Upper lobe of left lung (tissue), 4 donors: ENCODE measurements around the gene HEXA.

Experiments used
- EP300 ChIP-seq, 4 donors: sonication (generic); formaldehyde crosslinking; IDR thresholded peaks; one replicate each; pipeline ENCODE4 v1.5.1; 2017; ENCODE audit warnings: antibody characterized with exemption in 4 of 4, control low read depth in 2 of 4
- POLR2A ChIP-seq, 4 donors: fragments of 450-650 bp; IDR thresholded peaks; one replicate each; pipeline ENCODE4 v1.5.1; 2016 to 2017; ENCODE audit warnings: antibody characterized with exemption in 4 of 4, mild to moderate bottlenecking in 2 of 4
- POLR2AphosphoS5 ChIP-seq, 2 donors: sonication (generic); formaldehyde crosslinking; IDR thresholded peaks; one replicate each; pipeline ENCODE4 v1.5.1; 2017; ENCODE audit warnings: antibody characterized with exemption in 2 of 2
- TF ChIP-seq, protein P1 (sequence below), 6 experiments: fragments of 450-650 bp in 4 of 6; fragments of 200-600 bp in 2 of 6; sonication (generic) in 2 of 6; IDR thresholded peaks; one replicate each; pipeline ENCODE4 v1.5.1; 2016 to 2019; ENCODE audit warnings: antibody characterized with exemption in 6 of 6

DNA sequence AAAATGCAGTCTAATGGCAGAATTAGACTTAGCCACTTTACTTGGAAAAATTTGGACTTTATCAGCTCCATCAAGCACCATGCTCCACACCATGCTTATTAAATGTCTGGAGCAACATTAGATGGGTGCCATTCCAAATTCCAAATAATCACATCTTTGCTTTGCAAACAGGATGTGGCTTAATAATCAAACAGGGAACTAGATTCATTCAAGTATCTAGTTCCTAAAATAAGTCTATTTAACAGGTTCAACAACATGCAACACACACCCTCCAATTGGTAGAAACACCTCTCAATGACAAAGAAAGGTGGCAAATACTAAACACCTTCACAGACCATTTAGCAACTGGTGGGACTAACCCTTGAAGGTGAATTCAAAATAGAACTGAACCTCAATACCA, 3.5 kb downstream of the HEXA start:
- TF ChIP-seq, protein P1, sequence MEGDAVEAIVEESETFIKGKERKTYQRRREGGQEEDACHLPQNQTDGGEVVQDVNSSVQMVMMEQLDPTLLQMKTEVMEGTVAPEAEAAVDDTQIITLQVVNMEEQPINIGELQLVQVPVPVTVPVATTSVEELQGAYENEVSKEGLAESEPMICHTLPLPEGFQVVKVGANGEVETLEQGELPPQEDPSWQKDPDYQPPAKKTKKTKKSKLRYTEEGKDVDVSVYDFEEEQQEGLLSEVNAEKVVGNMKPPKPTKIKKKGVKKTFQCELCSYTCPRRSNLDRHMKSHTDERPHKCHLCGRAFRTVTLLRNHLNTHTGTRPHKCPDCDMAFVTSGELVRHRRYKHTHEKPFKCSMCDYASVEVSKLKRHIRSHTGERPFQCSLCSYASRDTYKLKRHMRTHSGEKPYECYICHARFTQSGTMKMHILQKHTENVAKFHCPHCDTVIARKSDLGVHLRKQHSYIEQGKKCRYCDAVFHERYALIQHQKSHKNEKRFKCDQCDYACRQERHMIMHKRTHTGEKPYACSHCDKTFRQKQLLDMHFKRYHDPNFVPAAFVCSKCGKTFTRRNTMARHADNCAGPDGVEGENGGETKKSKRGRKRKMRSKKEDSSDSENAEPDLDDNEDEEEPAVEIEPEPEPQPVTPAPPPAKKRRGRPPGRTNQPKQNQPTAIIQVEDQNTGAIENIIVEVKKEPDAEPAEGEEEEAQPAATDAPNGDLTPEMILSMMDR (IDR thresholded peaks at IDR 0.05): no peak
- no peak for TF ChIP-seq POLR2A (IDR thresholded peaks at IDR 0.05)
- no peak for TF ChIP-seq POLR2AphosphoS5 (IDR thresholded peaks at IDR 0.05)
- no peak for TF ChIP-seq EP300 (IDR thresholded peaks at IDR 0.05)
